Mammary epithelial cell (primary cell): Measurements from ENCODE around the gene AGAP1.

ENCODE experiments used
- EZH2 ChIP-seq: IDR thresholded peaks from 2 replicates; pipeline ENCODE4 v1.6.1; 2012; ENCODE audit warnings: low read length, inconsistent platforms, borderline replicate concordance
- TF ChIP-seq, protein P1 (sequence below), 2 donors: IDR thresholded peaks in 1 of 2; conservative IDR thresholded peaks in 1 of 2; 2 replicates each; pipeline ENCODE4 v1.5.1; 2011 to 2012; ENCODE audit warnings: inconsistent platforms in 2 of 2, low read length in 2 of 2, mild to moderate bottlenecking in 2 of 2, control low read depth in 1 of 2, low read depth in 1 of 2; ENCODE audit not compliant: insufficient read depth in 1 of 2; ENCODE audit errors: extremely low read depth in 1 of 2

DNA sequence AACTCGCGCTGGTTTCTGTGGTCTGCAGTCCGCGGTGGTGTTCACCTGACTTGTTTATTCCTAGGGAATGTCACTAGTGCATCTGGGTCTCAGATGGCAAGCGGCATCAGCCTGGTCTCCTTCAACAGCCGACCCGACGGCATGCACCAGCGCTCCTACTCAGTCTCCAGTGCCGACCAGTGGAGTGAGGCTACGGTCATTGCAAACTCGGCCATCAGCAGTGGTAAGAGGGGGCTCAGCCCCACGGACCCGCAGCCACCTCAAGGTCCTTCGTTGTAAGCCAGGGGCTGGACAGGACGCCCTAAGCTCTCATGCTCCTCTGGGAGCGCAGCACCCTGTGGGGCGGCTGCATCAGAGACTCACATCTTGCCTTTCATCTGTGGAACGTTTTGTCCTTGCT is 436.9 kb downstream of the AGAP1 start:
- TF ChIP-seq, protein P1, sequence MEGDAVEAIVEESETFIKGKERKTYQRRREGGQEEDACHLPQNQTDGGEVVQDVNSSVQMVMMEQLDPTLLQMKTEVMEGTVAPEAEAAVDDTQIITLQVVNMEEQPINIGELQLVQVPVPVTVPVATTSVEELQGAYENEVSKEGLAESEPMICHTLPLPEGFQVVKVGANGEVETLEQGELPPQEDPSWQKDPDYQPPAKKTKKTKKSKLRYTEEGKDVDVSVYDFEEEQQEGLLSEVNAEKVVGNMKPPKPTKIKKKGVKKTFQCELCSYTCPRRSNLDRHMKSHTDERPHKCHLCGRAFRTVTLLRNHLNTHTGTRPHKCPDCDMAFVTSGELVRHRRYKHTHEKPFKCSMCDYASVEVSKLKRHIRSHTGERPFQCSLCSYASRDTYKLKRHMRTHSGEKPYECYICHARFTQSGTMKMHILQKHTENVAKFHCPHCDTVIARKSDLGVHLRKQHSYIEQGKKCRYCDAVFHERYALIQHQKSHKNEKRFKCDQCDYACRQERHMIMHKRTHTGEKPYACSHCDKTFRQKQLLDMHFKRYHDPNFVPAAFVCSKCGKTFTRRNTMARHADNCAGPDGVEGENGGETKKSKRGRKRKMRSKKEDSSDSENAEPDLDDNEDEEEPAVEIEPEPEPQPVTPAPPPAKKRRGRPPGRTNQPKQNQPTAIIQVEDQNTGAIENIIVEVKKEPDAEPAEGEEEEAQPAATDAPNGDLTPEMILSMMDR (conservative IDR thresholded peaks at IDR 0.05 in 1 of 2, IDR thresholded peaks at IDR 0.05 in 1 of 2; ENCODE audit: extremely low read depth in 1 of 2, insufficient read depth in 1 of 2, low read depth in 1 of 2, low read length in 2 of 2), result no peak
- TF ChIP-seq EZH2, result no peak
